ENCODE measurements around the gene KIAA1671. TPM values are rescaled to one million over a fixed set of nuclear protein-coding genes. Genes with fewer than 3 reads are reported as not detected.

Gene KIAA1671
- total and polyA plus RNA-seq, 10 donors: 0.72 to 11.9 (median 8.2) TPM

GRCh38 chr22:25127318-25127717 lies 174.8 kb downstream of the KIAA1671 start:
- no peaks in the 10 kb centered on the region for H3K36me3 ChIP-seq
- no peak for TF ChIP-seq CTCF (IDR thresholded peaks at IDR 0.05 in 8 of 11, conservative IDR thresholded peaks at IDR 0.05 in 3 of 11)
- TF ChIP-seq POLR2AphosphoS5 (IDR thresholded peaks at IDR 0.05): no peak
- no peak for TF ChIP-seq POLR2A (IDR thresholded peaks at IDR 0.05)
- peaks cover 0 to 3% (median 0%) of the 10 kb centered on the region in 7 donors for H3K27me3 ChIP-seq (replicated peaks in 1 of 7)
- no peak for DNase-seq
- no peak overlapping the region for H3K27ac ChIP-seq
- 62 to 77% (median 74%) methylated on average over 6 of the region's 6 CpGs for WGBS, 5 donors
- no peaks in the 10 kb centered on the region for H3K4me1 ChIP-seq
- no peak overlapping the region for H3K4me3 ChIP-seq
- H3K9me3 ChIP-seq: peaks cover 0 to 5% (median 0%) of the 10 kb centered on the region in 8 donors
- intact Hi-C loops (cut with DNase I; ENCODE audit: low total_unique reads): no loop called here

GRCh38 chr22:25130462-25130861 lies 177.9 kb downstream of the KIAA1671 start:
- intact Hi-C loops (cut with DNase I; ENCODE audit: low total_unique reads): no loop called here
- no peaks in the 10 kb centered on the region for H3K27me3 ChIP-seq (replicated peaks in 1 of 7)
- H3K4me3 ChIP-seq: no peak overlapping the region
- H3K9me3 ChIP-seq: no peaks in the 10 kb centered on the region
- WGBS, 5 donors: 78 to 93% (median 87%) methylated on average over 6 of the region's 6 CpGs
- no peak overlapping the region for H3K27ac ChIP-seq
- TF ChIP-seq POLR2A (IDR thresholded peaks at IDR 0.05) (no peak), POLR2AphosphoS5 (IDR thresholded peaks at IDR 0.05) (no peak), CTCF (IDR thresholded peaks at IDR 0.05 in 8 of 11, conservative IDR thresholded peaks at IDR 0.05 in 3 of 11) (no peak)
- H3K36me3 ChIP-seq: no peaks in the 10 kb centered on the region
- H3K4me1 ChIP-seq: peaks cover 0 to 20% (median 7%) of the 10 kb centered on the region in 6 donors
- no peak for DNase-seq

DNA sequence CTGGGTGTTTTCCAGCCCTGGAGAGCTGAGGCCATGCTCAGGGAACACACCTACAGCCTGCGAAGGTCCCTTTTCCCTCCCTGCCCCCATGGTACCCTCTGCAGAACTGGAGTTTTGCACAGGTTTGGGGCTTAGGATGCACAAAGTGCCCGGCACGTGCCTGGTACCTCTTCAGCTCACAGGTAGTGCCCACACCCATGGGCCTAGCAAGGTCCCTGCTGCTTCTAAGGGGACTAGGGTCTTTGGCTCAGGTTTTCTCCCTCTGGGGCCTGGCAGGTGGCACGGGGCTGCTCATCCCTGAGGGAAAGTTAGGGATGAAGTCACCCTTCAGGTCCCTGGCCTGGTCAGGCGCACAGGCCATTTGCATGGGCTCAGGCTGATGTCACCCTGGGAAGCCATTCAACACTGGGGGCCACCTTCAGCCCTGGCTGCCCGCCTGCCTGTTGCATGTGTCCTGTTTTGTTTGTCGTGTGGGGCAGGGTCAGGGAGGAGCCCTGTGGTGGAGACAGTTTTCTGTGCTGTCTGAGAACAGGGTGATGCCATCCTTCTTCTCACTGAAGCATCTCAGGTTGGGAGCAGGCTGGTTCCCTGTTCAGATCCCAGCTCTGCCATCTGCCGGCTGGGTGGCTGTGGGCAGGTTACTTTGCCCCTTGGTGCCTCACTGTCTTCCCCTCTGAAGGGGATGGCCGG lies 178.8 kb downstream of the KIAA1671 start:
- Histone ChIP-seq H3K4me1 (peaks cover 0 to 26% (median 7%) of the 10 kb centered on the region in 6 donors), H3K4me3 (no peak overlapping the region)
- no peak for DNase-seq

More for the DNA sequence above, 178.8 kb downstream of the KIAA1671 start:
- no peaks in the 10 kb centered on the region for H3K36me3 ChIP-seq
- no peaks in the 10 kb centered on the region for H3K9me3 ChIP-seq
- intact Hi-C loops (cut with DNase I; ENCODE audit: low total_unique reads): no loop called here
- no peaks in the 10 kb centered on the region for H3K27me3 ChIP-seq (replicated peaks in 1 of 7)
- 80 to 92% (median 85%) methylated on average over 7 to 9 of the region's 9 CpGs for WGBS, 5 donors
- TF ChIP-seq POLR2AphosphoS5 (IDR thresholded peaks at IDR 0.05) (no peak), POLR2A (IDR thresholded peaks at IDR 0.05) (no peak), CTCF (IDR thresholded peaks at IDR 0.05 in 8 of 11, conservative IDR thresholded peaks at IDR 0.05 in 3 of 11) (no peak)
- no peak overlapping the region for H3K27ac ChIP-seq

All from spleen (tissue), 11 donors.